ENCODE measurements around the gene KRTAP6-1. TPM values are rescaled to one million over a fixed set of nuclear protein-coding genes. Genes with fewer than 3 reads are reported as not detected.

The KRTAP6-1 gene
- polyA plus RNA-seq, 1 donor from 2014 or later, result not detected

DNA sequence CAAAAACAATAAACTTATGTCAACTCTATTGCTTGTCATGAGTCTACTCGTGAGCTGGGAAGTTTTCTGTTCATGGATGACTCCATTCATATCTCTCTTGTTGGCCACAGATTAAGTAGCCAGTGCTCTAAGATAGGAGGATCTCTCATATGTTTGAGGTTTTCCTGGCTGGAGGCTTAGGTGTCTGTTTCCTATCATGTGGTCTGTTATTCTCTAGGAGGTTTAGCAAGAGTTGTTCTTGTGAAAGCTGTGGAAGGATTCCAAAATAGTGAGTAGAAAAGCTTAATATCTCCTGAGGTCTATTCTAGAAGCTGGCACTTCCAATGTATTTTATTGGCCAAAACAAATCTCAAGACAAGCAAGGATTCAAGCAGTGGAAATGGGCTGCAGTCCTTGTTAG, 15.5 kb upstream of the KRTAP6-1 start:
- no peak overlapping the region for H2AFZ ChIP-seq (ENCODE audit: low read depth, low read length)
- no peaks in the 10 kb centered on the region for H3K9me2 ChIP-seq (ENCODE audit: insufficient read depth, low read length)
- no peaks in the 10 kb centered on the region for H3F3A ChIP-seq (ENCODE audit: insufficient read depth, low read length, poor library complexity, severe bottlenecking)
- H3K36me3 ChIP-seq (ENCODE audit: insufficient read depth, low read length), result no peaks in the 10 kb centered on the region
- H3K4me3 ChIP-seq (ENCODE audit: low read length), result no peak overlapping the region
- no peak for TF ChIP-seq SMC3 (conservative IDR thresholded peaks at IDR 0.05; ENCODE audit: poor library complexity)
- TF ChIP-seq CTCF (IDR thresholded peaks at IDR 0.05; ENCODE audit: poor library complexity, severe bottlenecking), result no peak
- TF ChIP-seq POLR2AphosphoS5 (IDR thresholded peaks at IDR 0.05), result no peak
- no peak for TF ChIP-seq EP300 (conservative IDR thresholded peaks at IDR 0.05; ENCODE audit: poor library complexity, severe bottlenecking)
- TF ChIP-seq EZH2 (IDR thresholded peaks at IDR 0.05; ENCODE audit: borderline replicate concordance, insufficient read depth, low read length, poor library complexity, severe bottlenecking), result no peak
- TF ChIP-seq TAF1 (IDR thresholded peaks at IDR 0.05; ENCODE audit: low read depth), result no peak
- TF ChIP-seq, protein P1, sequence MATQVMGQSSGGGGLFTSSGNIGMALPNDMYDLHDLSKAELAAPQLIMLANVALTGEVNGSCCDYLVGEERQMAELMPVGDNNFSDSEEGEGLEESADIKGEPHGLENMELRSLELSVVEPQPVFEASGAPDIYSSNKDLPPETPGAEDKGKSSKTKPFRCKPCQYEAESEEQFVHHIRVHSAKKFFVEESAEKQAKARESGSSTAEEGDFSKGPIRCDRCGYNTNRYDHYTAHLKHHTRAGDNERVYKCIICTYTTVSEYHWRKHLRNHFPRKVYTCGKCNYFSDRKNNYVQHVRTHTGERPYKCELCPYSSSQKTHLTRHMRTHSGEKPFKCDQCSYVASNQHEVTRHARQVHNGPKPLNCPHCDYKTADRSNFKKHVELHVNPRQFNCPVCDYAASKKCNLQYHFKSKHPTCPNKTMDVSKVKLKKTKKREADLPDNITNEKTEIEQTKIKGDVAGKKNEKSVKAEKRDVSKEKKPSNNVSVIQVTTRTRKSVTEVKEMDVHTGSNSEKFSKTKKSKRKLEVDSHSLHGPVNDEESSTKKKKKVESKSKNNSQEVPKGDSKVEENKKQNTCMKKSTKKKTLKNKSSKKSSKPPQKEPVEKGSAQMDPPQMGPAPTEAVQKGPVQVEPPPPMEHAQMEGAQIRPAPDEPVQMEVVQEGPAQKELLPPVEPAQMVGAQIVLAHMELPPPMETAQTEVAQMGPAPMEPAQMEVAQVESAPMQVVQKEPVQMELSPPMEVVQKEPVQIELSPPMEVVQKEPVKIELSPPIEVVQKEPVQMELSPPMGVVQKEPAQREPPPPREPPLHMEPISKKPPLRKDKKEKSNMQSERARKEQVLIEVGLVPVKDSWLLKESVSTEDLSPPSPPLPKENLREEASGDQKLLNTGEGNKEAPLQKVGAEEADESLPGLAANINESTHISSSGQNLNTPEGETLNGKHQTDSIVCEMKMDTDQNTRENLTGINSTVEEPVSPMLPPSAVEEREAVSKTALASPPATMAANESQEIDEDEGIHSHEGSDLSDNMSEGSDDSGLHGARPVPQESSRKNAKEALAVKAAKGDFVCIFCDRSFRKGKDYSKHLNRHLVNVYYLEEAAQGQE (IDR thresholded peaks at IDR 0.05; ENCODE audit: borderline replicate concordance), result no peak
- no peaks in the 10 kb centered on the region for H3K27me3 ChIP-seq (ENCODE audit: insufficient read depth, low read depth, low read length)
- H3K9ac ChIP-seq (ENCODE audit: low read length), result no peak overlapping the region
- no peak overlapping the region for H3K27ac ChIP-seq (ENCODE audit: low read length)
- H3K79me2 ChIP-seq (replicated peaks; ENCODE audit: insufficient read depth, low read length), result no peaks in the 10 kb centered on the region
- peaks cover 6% of the 10 kb centered on the region for H3K9me3 ChIP-seq (ENCODE audit: low read length)
- H3K4me2 ChIP-seq (ENCODE audit: low read length), result no peak overlapping the region
- no peaks in the 10 kb centered on the region for H4K20me1 ChIP-seq (ENCODE audit: insufficient read depth)

GRCh38 chr21:30628109-30628508, 14.4 kb upstream of the KRTAP6-1 start:
- Histone ChIP-seq H3K36me3 (ENCODE audit: insufficient read depth, low read length) (no peaks in the 10 kb centered on the region), H4K20me1 (ENCODE audit: insufficient read depth) (no peaks in the 10 kb centered on the region), H3K4me2 (ENCODE audit: low read length) (no peak overlapping the region), H2AFZ (ENCODE audit: low read depth, low read length) (no peak overlapping the region), H3K27me3 (ENCODE audit: insufficient read depth, low read depth, low read length) (no peaks in the 10 kb centered on the region), H3K79me2 (replicated peaks; ENCODE audit: insufficient read depth, low read length) (no peaks in the 10 kb centered on the region), H3K4me3 (ENCODE audit: low read length) (no peak overlapping the region), H3K9ac (ENCODE audit: low read length) (no peak overlapping the region), H3K9me2 (ENCODE audit: insufficient read depth, low read length) (no peaks in the 10 kb centered on the region), H3F3A (ENCODE audit: insufficient read depth, low read length, poor library complexity, severe bottlenecking) (no peaks in the 10 kb centered on the region), H3K9me3 (ENCODE audit: low read length) (peaks cover 6% of the 10 kb centered on the region), H3K27ac (ENCODE audit: low read length) (no peak overlapping the region)
- TF ChIP-seq EZH2 (IDR thresholded peaks at IDR 0.05; ENCODE audit: borderline replicate concordance, insufficient read depth, low read length, poor library complexity, severe bottlenecking) (no peak), EP300 (conservative IDR thresholded peaks at IDR 0.05; ENCODE audit: poor library complexity, severe bottlenecking) (no peak), CTCF (IDR thresholded peaks at IDR 0.05; ENCODE audit: poor library complexity, severe bottlenecking) (no peak), TAF1 (IDR thresholded peaks at IDR 0.05; ENCODE audit: low read depth) (no peak), MXI1 (conservative IDR thresholded peaks at IDR 0.05; ENCODE audit: poor library complexity, severe bottlenecking) (no peak), SMC3 (conservative IDR thresholded peaks at IDR 0.05; ENCODE audit: poor library complexity) (no peak), RAD21 (conservative IDR thresholded peaks at IDR 0.05) (no peak), POLR2AphosphoS5 (IDR thresholded peaks at IDR 0.05) (no peak)
- TF ChIP-seq, protein P1 (IDR thresholded peaks at IDR 0.05; ENCODE audit: borderline replicate concordance), result no peak

All from neural cell (in vitro differentiated cells).